HG03097 (cell line): Measurements from ENCODE around the gene VPS41.

ENCODE experiments used
- ATAC-seq: cut with Tn5 transposase; IDR thresholded peaks from one replicate; pipeline ENCODE4 v1.9.1; 2021; ENCODE audit not compliant: unreplicated experiment, low FRiP score

The VPS41 gene

GRCh38 chr7:38744746-38745145 is 164.2 kb downstream of the VPS41 start:
- ATAC-seq, result no peak

- no peak for ATAC-seq
These were observed 165.1 kb downstream of the VPS41 start for GRCh38 chr7:38743899-38744298.

GRCh38 chr7:38740041-38740440 is 168.9 kb downstream of the VPS41 start:
- ATAC-seq, result no peak

GRCh38 chr7:38736138-38736537 is 172.9 kb downstream of the VPS41 start:
- ATAC-seq, result no peak

GRCh38 chr7:38731215-38731614 is 177.8 kb downstream of the VPS41 start:
- no peak for ATAC-seq

- ATAC-seq, result no peak
These were observed 180.8 kb downstream of the VPS41 start for GRCh38 chr7:38728145-38728544.

- ATAC-seq, result no peak
These were observed 181.6 kb downstream of the VPS41 start for GRCh38 chr7:38727184-38727940.

- no peak for ATAC-seq
These were observed 185.7 kb downstream of the VPS41 start for GRCh38 chr7:38723327-38723726.

GRCh38 chr7:38716397-38716796 is 192.6 kb downstream of the VPS41 start:
- ATAC-seq, result no peak

GRCh38 chr7:38709123-38709522 is 199.9 kb downstream of the VPS41 start:
- ATAC-seq, result no peak

- no peak for ATAC-seq
These were observed 204.2 kb downstream of the VPS41 start for GRCh38 chr7:38704751-38705150.

GRCh38 chr7:38704041-38704547 is 204.9 kb downstream of the VPS41 start:
- ATAC-seq, result no peak

- ATAC-seq, result no peak
These were observed 205.9 kb downstream of the VPS41 start for GRCh38 chr7:38703093-38703492.

- ATAC-seq, result no peak
These were observed 206.9 kb downstream of the VPS41 start for GRCh38 chr7:38702002-38702535.

GRCh38 chr7:38700116-38700515 is 208.9 kb downstream of the VPS41 start:
- no peak for ATAC-seq

- ATAC-seq, result no peak
These were observed 209.5 kb downstream of the VPS41 start for GRCh38 chr7:38699471-38699870.

GRCh38 chr7:38694326-38694725 is 214.7 kb downstream of the VPS41 start:
- ATAC-seq, result no peak

- no peak for ATAC-seq
These were observed 222.1 kb downstream of the VPS41 start for GRCh38 chr7:38686888-38687287.

GRCh38 chr7:38685851-38686250 is 223.1 kb downstream of the VPS41 start:
- ATAC-seq, result no peak

GRCh38 chr7:38682606-38683005 is 226.4 kb downstream of the VPS41 start:
- no peak for ATAC-seq

GRCh38 chr7:38681882-38682281 is 227.1 kb downstream of the VPS41 start:
- ATAC-seq, result no peak

GRCh38 chr7:38679419-38679818 is 229.6 kb downstream of the VPS41 start:
- ATAC-seq, result no peak
